Gastrocnemius medialis (tissue), 4 donors: ENCODE measurements around the gene NOP14. TPM values are rescaled to one million over a fixed set of nuclear protein-coding genes. Genes with fewer than 3 reads are reported as not detected.
"Not testable (repeated sequence)": the region's sequence is repeated elsewhere in the genome, so short reads cannot be mapped to it uniquely, and the experiment has no call there.

Experiments
- ATAC-seq, 2 donors: fragments of 150-250 bp; one replicate each; pipeline ENCODE4 v1.9.1; 2016
- DNase-seq, 2 donors: peaks; one replicate each; pipeline ENCODE4 v3.0.0-alpha.2; 2019
- H3K27ac ChIP-seq, 4 donors: fragments of 200-600 bp; sonication (generic); 1 replicate in 1 of 4; 2 replicates in 3 of 4; pipeline ENCODE4 v1.5.1; 2016 to 2018; ENCODE audit warnings: mild to moderate bottlenecking in 2 of 4, moderate library complexity in 1 of 4
- H3K27me3 ChIP-seq, 3 donors: fragments of 200-600 bp; sonication (generic) in 2 of 3; 1 replicate in 1 of 3; 2 replicates in 2 of 3; pipeline versions ENCODE4 v1.5.1 to v1.6.0; 2016 to 2019; ENCODE audit warnings: mild to moderate bottlenecking in 1 of 3, moderate library complexity in 1 of 3
- H3K36me3 ChIP-seq, 2 donors: fragments of 200-600 bp; sonication (generic) in 1 of 2; one replicate each; pipeline ENCODE4 v1.5.1; 2017 to 2018
- H3K4me1 ChIP-seq, 2 donors: fragments of 200-600 bp; sonication (generic) in 1 of 2; one replicate each; pipeline ENCODE4 v1.5.1; 2016 to 2017; ENCODE audit warnings: mild to moderate bottlenecking in 2 of 2
- H3K4me3 ChIP-seq, 4 donors: fragments of 200-600 bp; sonication (generic) in 3 of 4; 1 replicate in 1 of 4; 2 replicates in 3 of 4; pipeline ENCODE4 v1.5.1; 2016 to 2019; ENCODE audit warnings: mild to moderate bottlenecking in 2 of 4
- H3K9me3 ChIP-seq, 3 donors: fragments of 200-600 bp; sonication (generic) in 2 of 3; 1 replicate in 1 of 3; 2 replicates in 2 of 3; pipeline ENCODE4 v1.5.1; 2016 to 2019
- CTCF ChIP-seq, 5 experiments: fragments of 450-650 bp in 3 of 5; fragments of 200-600 bp in 2 of 5; sonication (generic) in 2 of 5; IDR thresholded peaks in 4 of 5; conservative IDR thresholded peaks in 1 of 5; 1 replicate in 4 of 5; 2 replicates in 1 of 5; pipeline ENCODE4 v1.5.1; 2016 to 2019; ENCODE audit warnings: antibody characterized with exemption in 5 of 5, mild to moderate bottlenecking in 3 of 5, moderate library complexity in 3 of 5
- POLR2A ChIP-seq, 2 donors: fragments of 450-650 bp; IDR thresholded peaks; one replicate each; pipeline ENCODE4 v1.6.1; 2017; ENCODE audit warnings: antibody characterized with exemption in 2 of 2, mild to moderate bottlenecking in 2 of 2, moderate library complexity in 2 of 2
- in situ Hi-C, 4 donors: fragments of 200-750 bp; cut with MboI; loops; one replicate each; pipeline versions ENCODE4 v1.15.0 to v1.8.0; 2017; ENCODE audit warnings: low sequenced_read_pairs in 4 of 4
- intact Hi-C: fragments of 100-400 bp; cut with DNase I; formaldehyde crosslinking; loops from one replicate; pipeline ENCODE4 v1.15.1; 2023; ENCODE audit warnings: low total_unique reads
- total RNA-seq, 4 donors: library from RNA; depleted of rRNA; stranded (reverse); fragments of >200 nt; gene quantifications; one replicate each; pipeline versions ENCODE4 v1.1.0 to v1.2.3, GENCODE V29; 2016

The NOP14 gene
- total RNA-seq, 4 donors from 2014 or later = 16.6 to 46.2 (median 36.2) TPM

DNA sequence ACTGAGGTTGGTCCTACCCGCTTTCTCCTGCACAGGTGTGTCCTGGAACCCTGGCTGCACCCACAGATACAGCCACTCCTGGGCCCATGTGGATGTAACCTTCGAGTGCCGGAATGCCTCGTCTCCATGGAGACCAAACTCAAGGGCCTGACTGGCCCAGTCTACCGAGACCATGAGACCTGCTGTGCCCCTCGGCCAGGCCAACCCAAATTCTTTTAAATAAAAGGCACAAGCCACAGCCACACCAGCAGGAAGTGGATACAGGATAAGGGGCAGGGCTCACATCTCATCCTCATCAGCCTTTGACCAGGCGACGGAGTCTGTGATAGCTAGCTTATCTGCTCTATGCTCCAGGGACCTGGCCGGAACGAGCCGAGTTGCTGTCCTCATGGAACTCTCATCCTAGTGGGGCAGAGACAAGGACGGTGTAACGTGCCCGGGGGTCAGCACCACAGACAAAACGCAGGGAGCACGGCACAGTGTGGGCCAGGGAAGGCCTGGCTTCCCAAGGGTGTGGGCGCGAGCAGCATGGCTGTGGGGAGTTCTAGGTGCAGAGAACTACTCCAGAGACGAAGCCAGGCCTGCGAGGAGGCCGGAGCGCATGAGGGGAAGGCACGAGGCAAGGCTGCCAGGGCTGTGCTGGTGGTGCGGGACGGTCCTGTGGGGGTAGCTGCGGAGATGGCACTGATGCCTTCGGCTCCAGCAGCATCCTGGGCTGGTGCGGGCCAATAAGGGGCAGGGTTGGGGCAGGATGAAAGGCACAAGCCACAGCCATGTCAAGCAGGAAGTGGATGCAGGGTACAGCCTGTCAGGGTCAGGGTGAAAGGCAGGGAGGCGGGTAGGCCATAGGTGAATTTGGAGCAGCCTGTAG lies 22.7 kb downstream of the NOP14 start:
- TF ChIP-seq CTCF (IDR thresholded peaks at IDR 0.05 in 4 of 5, conservative IDR thresholded peaks at IDR 0.05 in 1 of 5) (no peak), POLR2A (IDR thresholded peaks at IDR 0.05) (no peak)
- peaks cover 19 to 21% of the 10 kb centered on the region in 2 donors for H3K4me1 ChIP-seq
- H3K4me3 ChIP-seq = no peak overlapping the region
- intact Hi-C loops (no loop called here), in situ Hi-C loops (loop anchor here in 1 of 4 donors (25.0 kb wide), 1 partner anchor 178 kb away; the partner anchor contains the start of gene TNIP2)
- DNase-seq (peak in 1 of 2 donors; percentile 10), ATAC-seq (no peak)
- H3K27ac ChIP-seq = no peak overlapping the region
- peaks cover 0 to 73% of the 10 kb centered on the region in 2 donors for H3K36me3 ChIP-seq
- H3K27me3 ChIP-seq = no peaks in the 10 kb centered on the region
- no peaks in the 10 kb centered on the region for H3K9me3 ChIP-seq

- H3K36me3 ChIP-seq = peaks cover 0 to 64% of the 10 kb centered on the region in 2 donors
- no peak for ATAC-seq
- DNase-seq = peak in 1 of 2 donors; percentile 10
- in situ Hi-C loops (loop anchor here in 1 of 4 donors (25.0 kb wide), 1 partner anchor 177 kb away; the partner anchor contains the start of gene TNIP2), intact Hi-C loops (no loop called here)
- no peak for TF ChIP-seq CTCF (IDR thresholded peaks at IDR 0.05 in 4 of 5, conservative IDR thresholded peaks at IDR 0.05 in 1 of 5)
- no peak for TF ChIP-seq POLR2A (IDR thresholded peaks at IDR 0.05)
- H3K4me3 ChIP-seq = no peak overlapping the region
- H3K4me1 ChIP-seq = peaks cover 23 to 24% of the 10 kb centered on the region in 2 donors
- H3K9me3 ChIP-seq = no peaks in the 10 kb centered on the region
- no peaks in the 10 kb centered on the region for H3K27me3 ChIP-seq
- no peak overlapping the region for H3K27ac ChIP-seq
Observed at GRCh38 chr4:2939383-2940243, 23.6 kb downstream of the NOP14 start.

GRCh38 chr4:2938906-2939305 lies 24.3 kb downstream of the NOP14 start:
- Histone ChIP-seq H3K36me3 (peaks cover 0 to 57% of the 10 kb centered on the region in 2 donors), H3K27me3 (no peaks in the 10 kb centered on the region), H3K4me3 (no peak overlapping the region), H3K4me1 (peaks cover 23 to 24% of the 10 kb centered on the region in 2 donors), H3K9me3 (no peaks in the 10 kb centered on the region), H3K27ac (no peak overlapping the region)
- ATAC-seq (no peak), DNase-seq (peak in 1 of 2 donors; percentile 6)
- TF ChIP-seq CTCF (IDR thresholded peaks at IDR 0.05 in 4 of 5, conservative IDR thresholded peaks at IDR 0.05 in 1 of 5) (no peak), POLR2A (IDR thresholded peaks at IDR 0.05) (no peak)
- intact Hi-C loops (no loop called here), in situ Hi-C loops (loop anchor here in 1 of 4 donors (25.0 kb wide), 1 partner anchor 177 kb away; the partner anchor contains the start of gene TNIP2)

DNA sequence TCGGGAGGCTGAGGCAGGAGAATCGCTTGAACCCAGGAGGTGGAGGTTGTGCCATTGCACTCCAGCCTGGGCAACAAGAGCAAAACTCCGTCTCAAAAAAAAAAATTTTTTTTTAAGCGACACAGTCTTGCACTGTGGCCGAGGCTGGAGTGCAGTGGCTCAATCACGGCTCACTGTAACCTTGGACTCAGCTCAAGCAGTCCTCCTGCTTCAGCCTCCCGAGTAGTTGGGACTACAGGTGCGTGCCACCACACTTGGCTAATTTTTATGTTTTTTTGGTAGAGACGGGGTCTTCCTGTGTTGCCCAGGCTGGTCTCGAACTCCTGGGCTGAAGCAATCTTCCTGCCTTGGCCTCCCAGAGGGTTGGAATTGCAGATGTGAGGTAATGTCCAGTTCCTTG lies 24.8 kb downstream of the NOP14 start:
- ATAC-seq, H3K27me3 ChIP-seq, H3K9me3 ChIP-seq, H3K4me3 ChIP-seq, intact Hi-C loops: not testable (repeated sequence)
- peak overlapping the region in 1 of 4 donors; percentile 98 for H3K27ac ChIP-seq
- in situ Hi-C loops = loop anchor here in 1 of 4 donors (25.0 kb wide), 1 partner anchor 176 kb away; the partner anchor contains the start of gene TNIP2
- peaks cover 0 to 52% of the 10 kb centered on the region in 2 donors for H3K36me3 ChIP-seq
- DNase-seq = peak in 1 of 2 donors; percentile 7
- H3K4me1 ChIP-seq = peaks cover 23 to 24% of the 10 kb centered on the region in 2 donors
